Sciatic nerve (tissue), 2 donors: ENCODE measurements around the gene SEMA7A. TPM values are rescaled to one million over a fixed set of nuclear protein-coding genes. Genes with fewer than 3 reads are reported as not detected.

ENCODE experiments used
- ATAC-seq: fragments of 200-7000 bp; cut with Tn5 transposase; one replicate; pipeline ENCODE4 v1.9.1; 2020; ENCODE audit warnings: mild to moderate bottlenecking, moderate library complexity
- DNase-seq: peaks from one replicate; pipeline ENCODE4 v3.0.0-alpha.2; 2020; ENCODE audit warnings: low spot score
- intact Hi-C: fragments of 100-400 bp; cut with DNase I; formaldehyde crosslinking; loops from one replicate; pipeline ENCODE4 v1.14.2; 2022
- total RNA-seq: library from RNA; stranded (reverse); fragmentation: NEBNext Ultra II Directional; extraction: Animal tissue kit (Norgen Biotek cat#: 25700); gene quantifications from one replicate; pipeline ENCODE4 v1.2.1, GENCODE V29; 2021
- donor health status: DM: no; HTN: no; CAD: no.
- donor health status: DM: no; HTN: no; CAD: no.

Gene SEMA7A
- total RNA-seq, 1 donor from 2014 or later = 30.9 TPM

DNA sequence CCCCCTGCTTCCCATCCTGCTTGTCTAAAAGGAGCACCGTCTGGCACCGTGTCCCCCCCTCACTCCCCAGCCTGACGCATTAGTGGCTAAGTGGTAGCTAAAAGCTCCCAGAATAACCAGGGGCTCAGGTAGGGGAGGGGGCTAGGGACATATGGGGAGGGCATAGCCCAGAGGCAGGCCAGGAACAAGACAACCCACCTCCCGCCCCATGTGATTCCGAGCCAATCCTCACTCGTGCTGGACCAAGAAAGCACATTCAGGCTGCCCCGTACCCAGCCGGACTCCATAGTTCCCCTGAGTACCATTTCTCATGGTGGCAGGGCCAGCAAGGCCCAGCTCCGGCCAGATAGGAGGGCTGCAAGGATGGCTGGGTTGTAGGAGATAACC is 11.5 kb downstream of the SEMA7A start:
- intact Hi-C loops = no loop called here
- ATAC-seq = no peak
- DNase-seq = no peak

GRCh38 chr15:74421302-74422245 is 12.2 kb downstream of the SEMA7A start:
- ATAC-seq = peak; percentile 40
- peak; percentile 79 for DNase-seq
- intact Hi-C loops = no loop called here

DNA sequence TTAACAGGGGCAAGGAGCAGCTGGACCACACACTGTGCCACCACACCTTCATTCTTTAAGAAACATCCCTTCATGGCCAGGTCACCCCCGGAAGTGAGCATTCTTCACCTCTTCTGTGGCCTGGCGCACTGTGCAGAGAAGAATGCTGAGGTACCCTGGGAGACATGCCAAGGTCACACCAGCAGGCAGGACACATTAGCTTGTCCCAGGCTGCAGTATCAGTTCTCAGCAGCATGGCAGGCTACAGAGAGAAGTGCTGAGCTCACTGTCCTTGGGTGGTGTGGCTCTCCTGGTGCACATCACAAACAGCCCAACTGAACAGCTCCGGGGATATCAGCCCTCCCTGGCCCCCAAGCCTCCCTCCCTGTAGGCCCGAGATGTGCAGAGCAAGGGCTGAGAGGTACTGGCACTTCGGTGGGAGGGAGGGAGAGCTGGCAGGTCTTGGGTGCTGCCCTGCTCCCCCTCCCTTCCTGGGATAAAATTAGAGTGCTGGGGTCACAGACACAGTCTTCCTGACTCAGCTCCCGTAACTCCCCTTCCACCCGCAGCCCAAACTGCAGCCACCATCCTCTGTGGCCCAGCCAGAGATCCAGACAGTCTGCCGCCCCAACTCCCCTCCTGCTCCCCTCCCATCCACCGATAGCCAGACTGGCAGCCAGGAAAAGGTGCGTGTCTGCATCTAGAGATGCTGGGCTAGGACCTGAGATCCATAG is 13.4 kb downstream of the SEMA7A start:
- intact Hi-C loops = no loop called here
- DNase-seq (no peak), ATAC-seq (no peak)

GRCh38 chr15:74419432-74419831 is 14.3 kb downstream of the SEMA7A start:
- DNase-seq (no peak), ATAC-seq (no peak)
- intact Hi-C loops = no loop called here

- DNase-seq = no peak
- intact Hi-C loops = no loop called here
- no peak for ATAC-seq
Observed at GRCh38 chr15:74418575-74419338, 15.0 kb downstream of the SEMA7A start.

GRCh38 chr15:74417670-74418069 is 16.1 kb downstream of the SEMA7A start:
- intact Hi-C loops = no loop called here
- ATAC-seq (no peak), DNase-seq (no peak)

DNA sequence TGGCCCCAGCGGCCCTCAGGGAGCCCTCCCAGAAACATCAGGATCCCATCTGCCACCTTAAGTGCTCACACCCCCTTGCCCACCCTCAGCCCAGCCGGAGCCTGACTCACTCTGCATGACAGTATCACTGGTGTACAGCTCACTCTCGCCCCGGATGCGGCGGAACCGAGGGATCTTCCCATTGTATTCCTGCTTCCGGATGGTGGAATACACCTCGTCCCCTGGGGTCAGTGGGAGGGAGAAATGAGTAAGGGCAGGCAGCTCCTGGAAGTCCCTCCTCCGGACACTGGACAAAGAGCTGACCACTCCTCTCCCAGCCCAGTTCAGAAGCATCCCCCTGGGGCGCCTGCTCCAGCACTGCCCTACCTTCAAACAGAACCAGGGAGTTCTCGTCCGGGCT is 16.5 kb downstream of the SEMA7A start:
- intact Hi-C loops = no loop called here
- peak; percentile 71 for ATAC-seq

GRCh38 chr15:74415966-74416916 is 17.5 kb downstream of the SEMA7A start:
- DNase-seq = no peak
- intact Hi-C loops = no loop called here
- ATAC-seq = no peak

More for the DNA sequence above, 16.5 kb downstream of the SEMA7A start:
- no peak for DNase-seq

DNA sequence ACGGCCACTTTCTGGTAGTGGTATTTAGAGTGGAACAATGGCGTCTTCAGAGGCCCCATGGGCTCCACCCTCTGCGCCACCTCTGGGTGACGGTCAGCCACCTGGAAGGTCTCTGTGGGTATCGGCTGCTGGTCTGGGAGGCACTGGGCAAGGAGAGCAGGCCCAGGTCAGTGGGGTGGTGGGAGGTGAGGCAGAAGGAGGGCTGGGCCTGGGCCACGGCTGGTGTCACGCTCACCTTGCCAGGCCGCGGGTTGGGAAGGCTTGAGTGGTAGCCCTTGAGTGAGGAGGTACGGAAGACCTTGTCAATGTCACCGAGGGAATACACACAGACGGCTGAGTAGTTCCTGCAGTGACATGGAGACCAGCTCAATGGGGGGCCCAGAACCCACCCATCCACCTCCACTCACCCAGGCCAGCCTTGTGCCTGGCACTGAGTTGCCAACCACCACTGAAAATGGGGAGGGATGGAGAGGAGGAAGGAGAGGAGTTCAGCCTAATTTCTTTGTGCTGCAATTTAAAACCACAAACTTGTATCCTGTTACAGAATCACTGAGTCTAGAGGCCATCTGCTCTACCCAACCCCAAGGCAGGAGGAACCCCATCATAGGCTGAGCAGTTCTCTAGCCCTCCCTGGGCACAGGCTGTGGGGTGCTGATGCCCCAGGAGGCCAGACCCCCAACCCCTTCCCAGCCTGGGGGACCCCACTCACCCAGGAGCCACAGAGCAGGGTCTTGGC is 19.0 kb downstream of the SEMA7A start:
- no peak for ATAC-seq
- no peak for DNase-seq
- intact Hi-C loops = no loop called here

DNA sequence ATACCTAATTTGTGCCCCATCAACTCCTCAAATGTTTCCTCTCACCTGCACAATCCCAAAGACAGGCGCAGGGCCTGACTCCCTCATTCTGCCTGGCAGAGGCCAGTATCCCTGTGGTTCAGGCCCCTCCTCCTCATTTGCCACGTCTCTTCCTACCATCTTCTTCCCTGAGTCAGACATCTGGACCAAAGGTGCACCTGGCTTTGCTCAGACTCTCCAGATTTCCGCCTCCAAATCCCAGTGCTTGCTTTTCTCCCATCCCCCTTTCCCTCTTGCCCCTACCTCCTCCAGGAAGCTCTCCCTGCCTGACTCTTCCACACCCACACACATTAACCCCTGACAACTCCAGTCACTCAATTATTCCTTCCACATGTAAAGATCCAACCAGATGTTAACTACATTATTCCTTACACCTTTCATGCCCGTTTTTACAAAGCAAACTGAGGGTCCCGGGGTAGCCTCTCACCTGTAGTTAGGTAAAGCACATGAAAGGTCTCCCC is 19.6 kb downstream of the SEMA7A start:
- ATAC-seq (no peak), DNase-seq (no peak)
- intact Hi-C loops = no loop called here

GRCh38 chr15:74413350-74414080 is 20.2 kb downstream of the SEMA7A start:
- ATAC-seq (no peak), DNase-seq (no peak)
- intact Hi-C loops = no loop called here

GRCh38 chr15:74412159-74412558 is 21.6 kb downstream of the SEMA7A start:
- no peak for ATAC-seq
- intact Hi-C loops = no loop called here
- DNase-seq = no peak

DNA sequence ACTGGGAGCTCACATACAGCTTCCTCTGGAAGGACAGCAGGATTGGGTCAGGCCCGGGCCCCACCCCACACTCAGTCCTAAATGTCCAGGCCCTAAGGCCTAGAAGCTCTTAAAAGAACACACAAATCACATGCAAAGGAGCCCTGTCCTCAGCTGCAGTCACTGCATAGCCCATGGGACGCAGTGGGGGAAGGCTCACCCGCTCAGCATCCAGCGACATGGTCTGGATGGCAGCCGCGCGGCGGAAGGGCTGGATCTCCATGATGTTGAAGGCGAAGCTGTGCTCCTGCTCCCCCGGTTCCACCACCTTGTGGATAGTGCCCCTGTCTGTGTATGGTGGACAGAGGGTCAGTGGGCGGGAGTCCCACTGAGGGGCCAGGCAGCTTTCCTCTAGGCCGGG is 22.1 kb downstream of the SEMA7A start:
- ATAC-seq (no peak), DNase-seq (no peak)
- intact Hi-C loops = no loop called here

- DNase-seq (no peak), ATAC-seq (no peak)
- intact Hi-C loops = no loop called here
Observed at GRCh38 chr15:74410502-74410901, 23.3 kb downstream of the SEMA7A start.

DNA sequence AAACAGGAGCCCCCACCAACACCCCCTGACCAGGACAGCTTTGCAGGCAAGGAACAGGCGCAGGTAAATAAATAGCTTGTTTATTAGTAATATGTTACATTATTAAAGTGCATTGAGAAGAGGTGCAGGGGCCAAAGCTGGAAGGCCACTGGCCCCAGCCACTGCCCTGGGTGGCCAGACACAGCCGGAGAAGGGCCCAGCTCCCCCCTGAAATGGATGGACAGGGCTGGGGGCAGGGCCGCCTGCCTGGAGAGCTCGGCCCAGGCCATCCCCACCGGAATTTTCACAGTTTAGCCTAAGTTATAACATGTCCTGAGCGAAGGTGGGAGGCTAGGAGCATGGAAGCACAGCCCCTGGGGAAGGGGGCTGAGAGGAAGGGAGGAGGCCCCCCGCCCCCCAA is 24.5 kb downstream of the SEMA7A start:
- DNase-seq = no peak
- intact Hi-C loops = no loop called here
- no peak for ATAC-seq

DNA sequence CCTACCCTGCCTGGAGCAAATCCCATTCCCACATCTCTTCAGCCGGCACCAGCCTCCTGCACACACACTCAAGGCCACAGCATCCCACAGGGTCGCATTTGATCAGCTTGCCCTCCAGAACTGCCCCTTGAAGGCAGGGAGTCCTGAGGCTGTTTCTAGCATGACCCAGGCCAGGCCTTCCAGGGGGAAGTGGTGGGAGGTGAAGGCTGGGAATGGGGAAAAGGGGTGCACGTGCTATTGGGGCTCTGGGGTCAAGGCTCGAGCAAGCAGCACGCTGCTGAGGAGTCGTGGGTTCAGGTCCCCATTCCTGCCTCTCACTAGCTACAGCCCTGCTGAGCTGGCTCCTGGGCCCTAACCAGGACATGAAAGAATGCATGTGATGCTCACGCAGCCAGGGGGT is 24.9 kb downstream of the SEMA7A start:
- intact Hi-C loops = no loop called here
- ATAC-seq = no peak
- no peak for DNase-seq

- intact Hi-C loops = no loop called here
- ATAC-seq = no peak
- no peak for DNase-seq
Observed at GRCh38 chr15:74408385-74408784, 25.4 kb downstream of the SEMA7A start.
